Neural cell (in vitro differentiated cells): ENCODE results near the gene GJA3.

Experiments
- CTCF ChIP-seq: fragments of 450-650 bp; IDR thresholded peaks from 2 replicates; pipeline ENCODE4 v1.5.1; 2014; ENCODE audit warnings: antibody characterized with exemption, mild to moderate bottlenecking, moderate library complexity; ENCODE audit not compliant: poor library complexity, severe bottlenecking
- EZH2 ChIP-seq: fragments of 200-600, 300-800 bp; shearing (Covaris generic), sonication (generic); IDR thresholded peaks from 2 replicates; pipeline ENCODE4 v1.6.1; 2014; ENCODE audit warnings: antibody characterized with exemption, low read length, borderline replicate concordance, mild to moderate bottlenecking; ENCODE audit not compliant: insufficient read depth, poor library complexity, severe bottlenecking
- RAD21 ChIP-seq: fragments of 450-650 bp; conservative IDR thresholded peaks from 2 replicates; pipeline ENCODE4 v1.6.1; 2014; ENCODE audit warnings: antibody characterized with exemption, mild to moderate bottlenecking, moderate library complexity
- SMC3 ChIP-seq: fragments of 450-650 bp; conservative IDR thresholded peaks from 2 replicates; pipeline ENCODE4 v1.6.1; 2014; ENCODE audit warnings: antibody characterized with exemption, mild to moderate bottlenecking, moderate library complexity; ENCODE audit not compliant: poor library complexity

- TF ChIP-seq CTCF = no peak
- TF ChIP-seq EZH2 = no peak
- TF ChIP-seq SMC3 = no peak
- TF ChIP-seq RAD21 = no peak
Observed at GRCh38 chr13:20174656-20175405, 14.0 kb upstream of the GJA3 start.
